Neural cell (in vitro differentiated cells): ENCODE results near the gene SPRR1A. TPM values are rescaled to one million over a fixed set of nuclear protein-coding genes. Genes with fewer than 3 reads are reported as not detected.

Source experiments
- H2AFZ ChIP-seq: fragments of 200-600, 300-800 bp; sonication (generic), shearing (Covaris generic); 2 replicates; pipeline ENCODE4 v1.6.0; 2014; ENCODE audit warnings: low read depth, mild to moderate bottlenecking, antibody characterized with exemption, low read length, moderate library complexity
- H3F3A ChIP-seq: fragments of 200-600 bp; shearing (Covaris generic); 2 replicates; pipeline ENCODE4 v1.6.1; 2016; ENCODE audit warnings: mild to moderate bottlenecking, moderate library complexity, mixed read lengths, antibody characterized with exemption, low read length; ENCODE audit not compliant: insufficient read depth, poor library complexity, severe bottlenecking
- H3K27ac ChIP-seq: fragments of 200-600, 300-800 bp; sonication (generic), shearing (Covaris generic); 2 replicates; pipeline ENCODE4 v1.5.1; 2014; ENCODE audit warnings: mild to moderate bottlenecking, low read length, moderate library complexity
- H3K27me3 ChIP-seq: fragments of 300-800, 200-600 bp; sonication (generic), shearing (Covaris generic); 2 replicates; pipeline ENCODE4 v1.6.0; 2014; ENCODE audit warnings: mild to moderate bottlenecking, low read depth, low read length, moderate library complexity; ENCODE audit not compliant: insufficient read depth
- H3K36me3 ChIP-seq: fragments of 300-800, 200-600 bp; sonication (generic), shearing (Covaris generic); 2 replicates; pipeline ENCODE4 v1.5.1; 2014; ENCODE audit warnings: mild to moderate bottlenecking, antibody characterized with exemption, low read length, moderate library complexity; ENCODE audit not compliant: insufficient read depth
- H3K4me2 ChIP-seq: fragments of 300-800, 200-600 bp; sonication (generic), shearing (Covaris generic); 2 replicates; pipeline ENCODE4 v1.6.0; 2014; ENCODE audit warnings: mild to moderate bottlenecking, low read length
- H3K4me3 ChIP-seq: fragments of 300-800, 200-600 bp; sonication (generic), shearing (Covaris generic); 2 replicates; pipeline ENCODE4 v1.5.1; 2014; ENCODE audit warnings: mild to moderate bottlenecking, low read length, moderate library complexity
- H3K79me2 ChIP-seq: fragments of 200-600 bp; shearing (Covaris generic); replicated peaks from 2 replicates; pipeline ENCODE4 v1.6.0; 2014; ENCODE audit warnings: mild to moderate bottlenecking, low read length, moderate library complexity; ENCODE audit not compliant: insufficient read depth
- H3K9ac ChIP-seq: fragments of 300-800, 200-600 bp; sonication (generic), shearing (Covaris generic); 2 replicates; pipeline ENCODE4 v1.6.1; 2016; ENCODE audit warnings: mild to moderate bottlenecking, low read length, mixed read lengths
- H3K9me2 ChIP-seq: fragments of 200-600 bp; shearing (Covaris generic); 2 replicates; pipeline ENCODE4 v1.6.1; 2016; ENCODE audit warnings: mild to moderate bottlenecking, low read length, mixed read lengths; ENCODE audit not compliant: insufficient read depth
- H3K9me3 ChIP-seq: fragments of 200-600, 300-800 bp; sonication (generic), shearing (Covaris generic); 2 replicates; pipeline ENCODE4 v1.6.1; 2016; ENCODE audit warnings: mild to moderate bottlenecking, mixed run types, low read length, moderate library complexity, mixed read lengths
- H4K20me1 ChIP-seq: fragments of 200-600 bp; shearing (Covaris generic); 2 replicates; pipeline ENCODE4 v1.6.1; 2016; ENCODE audit warnings: mild to moderate bottlenecking, mixed run types; ENCODE audit not compliant: insufficient read depth
- CTCF ChIP-seq: fragments of 450-650 bp; IDR thresholded peaks from 2 replicates; pipeline ENCODE4 v1.5.1; 2014; ENCODE audit warnings: antibody characterized with exemption, mild to moderate bottlenecking, moderate library complexity; ENCODE audit not compliant: poor library complexity, severe bottlenecking
- EP300 ChIP-seq: fragments of 450-650 bp; conservative IDR thresholded peaks from 2 replicates; pipeline ENCODE4 v1.6.1; 2014; ENCODE audit warnings: antibody characterized with exemption, mild to moderate bottlenecking, moderate library complexity; ENCODE audit not compliant: poor library complexity, severe bottlenecking
- EZH2 ChIP-seq: fragments of 200-600, 300-800 bp; shearing (Covaris generic), sonication (generic); IDR thresholded peaks from 2 replicates; pipeline ENCODE4 v1.6.1; 2014; ENCODE audit warnings: antibody characterized with exemption, low read length, borderline replicate concordance, mild to moderate bottlenecking; ENCODE audit not compliant: insufficient read depth, poor library complexity, severe bottlenecking
- MXI1 ChIP-seq: fragments of 450-650 bp; conservative IDR thresholded peaks from 2 replicates; pipeline ENCODE4 v1.6.1; 2014; ENCODE audit warnings: antibody characterized with exemption, mild to moderate bottlenecking; ENCODE audit not compliant: poor library complexity, severe bottlenecking
- POLR2AphosphoS5 ChIP-seq: IDR thresholded peaks from 2 replicates; pipeline ENCODE4 v1.6.1; 2012
- RAD21 ChIP-seq: fragments of 450-650 bp; conservative IDR thresholded peaks from 2 replicates; pipeline ENCODE4 v1.6.1; 2014; ENCODE audit warnings: antibody characterized with exemption, mild to moderate bottlenecking, moderate library complexity
- REST ChIP-seq: IDR thresholded peaks from 2 replicates; pipeline ENCODE4 v1.6.1; 2012; ENCODE audit warnings: borderline replicate concordance
- SMC3 ChIP-seq: fragments of 450-650 bp; conservative IDR thresholded peaks from 2 replicates; pipeline ENCODE4 v1.6.1; 2014; ENCODE audit warnings: antibody characterized with exemption, mild to moderate bottlenecking, moderate library complexity; ENCODE audit not compliant: poor library complexity
- TAF1 ChIP-seq: IDR thresholded peaks from 2 replicates; pipeline ENCODE4 v1.6.1; 2012; ENCODE audit warnings: low read depth
- polyA plus RNA-seq: library from polyadenylated mRNA; depleted of rRNA; stranded (reverse); fragments of >200 nt; gene quantifications from 2 replicates; pipeline ENCODE4 v1.2.3, GENCODE V29; 2014

Gene SPRR1A
- polyA plus RNA-seq, 1 donor from 2014 or later = not detected

GRCh38 chr1:152961226-152961891 lies 22.5 kb upstream of the SPRR1A start:
- Histone ChIP-seq H3K4me2 (no peak overlapping the region), H3K9me3 (no peaks in the 10 kb centered on the region), H3K36me3 (no peaks in the 10 kb centered on the region), H2AFZ (no peak overlapping the region), H4K20me1 (no peaks in the 10 kb centered on the region), H3K27ac (no peak overlapping the region), H3K9me2 (no peaks in the 10 kb centered on the region), H3K27me3 (no peaks in the 10 kb centered on the region), H3K79me2 (no peaks in the 10 kb centered on the region), H3F3A (no peaks in the 10 kb centered on the region), H3K4me3 (no peak overlapping the region), H3K9ac (no peak overlapping the region)
- TF ChIP-seq EZH2 (no peak), REST (no peak), POLR2AphosphoS5 (no peak), SMC3 (no peak), RAD21 (no peak), EP300 (no peak), CTCF (no peak), TAF1 (no peak), MXI1 (no peak)

GRCh38 chr1:152962876-152963415 lies 20.9 kb upstream of the SPRR1A start:
- no peaks in the 10 kb centered on the region for H3F3A ChIP-seq
- no peaks in the 10 kb centered on the region for H3K9me3 ChIP-seq
- H3K4me2 ChIP-seq = no peak overlapping the region
- H3K9me2 ChIP-seq = no peaks in the 10 kb centered on the region
- H3K9ac ChIP-seq = no peak overlapping the region
- no peaks in the 10 kb centered on the region for H3K27me3 ChIP-seq
- no peaks in the 10 kb centered on the region for H4K20me1 ChIP-seq
- H2AFZ ChIP-seq = no peak overlapping the region
- H3K27ac ChIP-seq = no peak overlapping the region
- no peak overlapping the region for H3K4me3 ChIP-seq
- no peaks in the 10 kb centered on the region for H3K79me2 ChIP-seq
- no peaks in the 10 kb centered on the region for H3K36me3 ChIP-seq
- TF ChIP-seq POLR2AphosphoS5 (no peak), REST (no peak), MXI1 (no peak), EZH2 (no peak), SMC3 (no peak), EP300 (no peak), CTCF (no peak), TAF1 (no peak), RAD21 (no peak)
